CD14-positive monocyte (primary cell): Measurements from ENCODE around the gene IL22. TPM values are rescaled to one million over a fixed set of nuclear protein-coding genes. Genes with fewer than 3 reads are reported as not detected.

Experiments used
- DNase-seq, 3 donors: peaks; one replicate each; pipeline ENCODE4 v3.0.0-alpha.2; 2011 to 2022
- H2AFZ ChIP-seq: 2 replicates; pipeline ENCODE4 v1.6.0; 2012; ENCODE audit warnings: mild to moderate bottlenecking, low read depth, low read length, inconsistent platforms; ENCODE audit not compliant: insufficient read depth, poor library complexity, severe bottlenecking
- H3K27ac ChIP-seq, 2 donors: 1 replicate in 1 of 2; 2 replicates in 1 of 2; pipeline ENCODE4 v1.5.1; 2012 to 2013; ENCODE audit warnings: low read length in 2 of 2, control low read depth in 1 of 2, inconsistent platforms in 1 of 2, low read depth in 1 of 2, mild to moderate bottlenecking in 1 of 2
- H3K27me3 ChIP-seq, 2 donors: one replicate each; pipeline versions ENCODE4 v1.6.0 to v1.6.1; 2011 to 2013; ENCODE audit warnings: low read length in 2 of 2; ENCODE audit not compliant: control insufficient read depth in 2 of 2, insufficient read depth in 2 of 2
- H3K36me3 ChIP-seq, 2 donors: replicated peaks in 1 of 2; 1 replicate in 1 of 2; 2 replicates in 1 of 2; pipeline versions ENCODE4 v1.5.1 to v1.6.1; 2012 to 2013; ENCODE audit warnings: low read length in 2 of 2, control low read depth in 1 of 2, inconsistent platforms in 1 of 2, mild to moderate bottlenecking in 1 of 2; ENCODE audit not compliant: insufficient read depth in 2 of 2, control insufficient read depth in 1 of 2
- H3K4me1 ChIP-seq, 2 donors: 1 replicate in 1 of 2; 2 replicates in 1 of 2; pipeline versions ENCODE4 v1.5.1 to v1.6.1; 2012 to 2013; ENCODE audit warnings: low read length in 2 of 2, control low read depth in 1 of 2, inconsistent platforms in 1 of 2, mild to moderate bottlenecking in 1 of 2, moderate library complexity in 1 of 2; ENCODE audit not compliant: insufficient read depth in 2 of 2, control insufficient read depth in 1 of 2
- H3K4me2 ChIP-seq: replicated peaks from 2 replicates; pipeline ENCODE3; 2012; ENCODE audit warnings: low read length, moderate library complexity, mild to moderate bottlenecking; ENCODE audit not compliant: poor library complexity, severe bottlenecking; ENCODE audit errors: extremely low read depth
- H3K4me3 ChIP-seq, 3 experiments: fragments of 200-600 bp in 1 of 3; sonication (generic) in 1 of 3; replicated peaks in 1 of 3; 1 replicate in 2 of 3; 2 replicates in 1 of 3; pipeline ENCODE4 v1.5.1; 2011 to 2013; ENCODE audit warnings: low read length in 3 of 3, mild to moderate bottlenecking in 3 of 3, control low read depth in 2 of 3, low read depth in 2 of 3, inconsistent platforms in 1 of 3, moderate library complexity in 1 of 3
- H3K79me2 ChIP-seq: 2 replicates; pipeline ENCODE4 v1.6.0; 2012; ENCODE audit warnings: mild to moderate bottlenecking, control low read depth, inconsistent platforms, low read length, moderate library complexity; ENCODE audit not compliant: insufficient read depth
- H3K9ac ChIP-seq: 2 replicates; pipeline ENCODE4 v1.6.0; 2017; ENCODE audit warnings: low read length, mild to moderate bottlenecking; ENCODE audit not compliant: insufficient read depth, poor library complexity, severe bottlenecking
- H3K9me3 ChIP-seq, 2 donors: replicated peaks in 1 of 2; 1 replicate in 1 of 2; 2 replicates in 1 of 2; pipeline versions ENCODE4 v1.5.1 to v1.6.1; 2012 to 2013; ENCODE audit warnings: low read length in 2 of 2, control low read depth in 1 of 2; ENCODE audit not compliant: control insufficient read depth in 1 of 2, insufficient read depth in 1 of 2
- H4K20me1 ChIP-seq: 2 replicates; pipeline ENCODE4 v1.6.0; 2012; ENCODE audit warnings: mild to moderate bottlenecking, low read length, control low read depth, moderate library complexity; ENCODE audit not compliant: insufficient read depth
- H3K27ac Mint-ChIP-seq, 7 donors: one replicate each; pipeline ENCODE4 v1.8.0; 2020; ENCODE audit warnings: mild to moderate bottlenecking in 7 of 7, mixed read lengths in 7 of 7, moderate library complexity in 6 of 7, inconsistent platforms in 2 of 7
- H3K27me3 Mint-ChIP-seq, 3 donors: one replicate each; pipeline ENCODE4 v1.8.0; 2021 to 2022; ENCODE audit warnings: low read depth in 3 of 3, mild to moderate bottlenecking in 3 of 3, mixed read lengths in 3 of 3, moderate library complexity in 3 of 3, inconsistent platforms in 1 of 3
- H3K36me3 Mint-ChIP-seq, 2 donors: one replicate each; pipeline ENCODE4 v1.8.0; 2020; ENCODE audit warnings: mixed read lengths in 2 of 2, inconsistent platforms in 1 of 2, mild to moderate bottlenecking in 1 of 2
- H3K4me1 Mint-ChIP-seq: one replicate; pipeline ENCODE4 v1.8.0; 2020; ENCODE audit warnings: mild to moderate bottlenecking, mixed read lengths
- H3K4me3 Mint-ChIP-seq, 2 donors: one replicate each; pipeline ENCODE4 v1.8.0; 2020; ENCODE audit warnings: mild to moderate bottlenecking in 2 of 2, mixed read lengths in 2 of 2, moderate library complexity in 1 of 2
- H3K9me3 Mint-ChIP-seq, 7 donors: one replicate each; pipeline ENCODE4 v1.8.0; 2020 to 2022; ENCODE audit warnings: mixed read lengths in 7 of 7, mild to moderate bottlenecking in 6 of 7, moderate library complexity in 6 of 7, inconsistent platforms in 2 of 7
- WGBS: methylation state at CpG from one replicate; pipeline ENCODE4 v1.1.5; 2013; ENCODE audit warnings: missing lambda C conversion rate; ENCODE audit not compliant: insufficient coverage; 5-methylcytosine and 5-hydroxymethylcytosine counted together
- intact Hi-C, 2 donors: fragments of 100-400 bp; cut with micrococcal nuclease; formaldehyde crosslinking; loops; one replicate each; pipeline versions ENCODE4 v1.15.0 to v1.15.1; 2023
- polyA plus RNA-seq, 3 donors: library from polyadenylated mRNA; depleted of rRNA in 1 of 3; unstranded in 2 of 3; stranded (reverse) in 1 of 3; fragments of 300-500 nt in 2 of 3; fragments of >200 nt in 1 of 3; fragmentation: Illumina TruSeq in 2 of 3; gene quantifications; 1 replicate in 2 of 3; 2 replicates in 1 of 3; pipeline ENCODE4 v1.2.3, GENCODE V29; 2012 to 2021
- TF ChIP-seq, protein P1 (sequence below): fragments of 200-600 bp; IDR thresholded peaks from one replicate; pipeline ENCODE4 v1.8.0; 2022; ENCODE audit warnings: antibody characterized with exemption, mild to moderate bottlenecking

Gene IL22
- polyA plus RNA-seq, 3 donors: not detected

DNA sequence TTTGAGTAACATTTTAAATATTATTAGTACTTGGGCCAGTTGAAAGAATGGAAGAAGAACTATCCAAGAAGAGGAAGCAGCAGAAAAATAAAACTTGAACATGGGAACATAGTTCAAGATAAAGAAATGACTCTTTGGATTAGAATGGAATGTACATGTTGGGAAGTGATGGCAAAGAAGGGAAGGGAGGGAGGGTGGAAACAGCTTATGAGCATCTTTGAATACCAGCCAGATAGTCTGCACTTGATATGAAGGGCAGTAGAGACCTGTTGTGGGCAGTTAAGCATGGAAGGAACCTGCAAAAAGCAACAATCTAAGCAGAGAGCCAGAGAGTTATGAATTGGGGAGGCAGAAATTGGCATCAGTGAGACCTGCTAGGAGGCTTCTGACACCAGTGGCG is 10.0 kb upstream of the IL22 start:
- H3K4me3 ChIP-seq: no peak overlapping the region
- peak overlapping the region in 1 of 7 donors; percentile 31 for H3K27ac Mint-ChIP-seq
- H4K20me1 ChIP-seq: no peaks in the 10 kb centered on the region
- no peaks in the 10 kb centered on the region for H3K36me3 ChIP-seq
- peaks cover 3 to 5% (median 4%) of the 10 kb centered on the region in 3 donors for H3K27me3 Mint-ChIP-seq
- peaks cover 0 to 2% (median 0%) of the 10 kb centered on the region in 7 donors for H3K9me3 Mint-ChIP-seq
- no peak overlapping the region for H3K27ac ChIP-seq
- H3K79me2 ChIP-seq: no peaks in the 10 kb centered on the region
- intact Hi-C loops: no loop called here
- no peaks in the 10 kb centered on the region for H3K36me3 Mint-ChIP-seq
- H3K4me3 Mint-ChIP-seq: no peak overlapping the region
- H2AFZ ChIP-seq: no peak overlapping the region
- no CpG with 5 or more reads among the region's 1 CpG for WGBS
- peaks cover 19 to 22% of the 10 kb centered on the region in 2 donors for H3K4me1 ChIP-seq
- DNase-seq: no peak
- H3K9ac ChIP-seq: no peak overlapping the region
- H3K4me1 Mint-ChIP-seq: peaks cover 28% of the 10 kb centered on the region
- TF ChIP-seq, protein P1, sequence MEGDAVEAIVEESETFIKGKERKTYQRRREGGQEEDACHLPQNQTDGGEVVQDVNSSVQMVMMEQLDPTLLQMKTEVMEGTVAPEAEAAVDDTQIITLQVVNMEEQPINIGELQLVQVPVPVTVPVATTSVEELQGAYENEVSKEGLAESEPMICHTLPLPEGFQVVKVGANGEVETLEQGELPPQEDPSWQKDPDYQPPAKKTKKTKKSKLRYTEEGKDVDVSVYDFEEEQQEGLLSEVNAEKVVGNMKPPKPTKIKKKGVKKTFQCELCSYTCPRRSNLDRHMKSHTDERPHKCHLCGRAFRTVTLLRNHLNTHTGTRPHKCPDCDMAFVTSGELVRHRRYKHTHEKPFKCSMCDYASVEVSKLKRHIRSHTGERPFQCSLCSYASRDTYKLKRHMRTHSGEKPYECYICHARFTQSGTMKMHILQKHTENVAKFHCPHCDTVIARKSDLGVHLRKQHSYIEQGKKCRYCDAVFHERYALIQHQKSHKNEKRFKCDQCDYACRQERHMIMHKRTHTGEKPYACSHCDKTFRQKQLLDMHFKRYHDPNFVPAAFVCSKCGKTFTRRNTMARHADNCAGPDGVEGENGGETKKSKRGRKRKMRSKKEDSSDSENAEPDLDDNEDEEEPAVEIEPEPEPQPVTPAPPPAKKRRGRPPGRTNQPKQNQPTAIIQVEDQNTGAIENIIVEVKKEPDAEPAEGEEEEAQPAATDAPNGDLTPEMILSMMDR: no peak
- H3K27me3 ChIP-seq: no peaks in the 10 kb centered on the region
- H3K9me3 ChIP-seq: no peaks in the 10 kb centered on the region
- no peak overlapping the region for H3K4me2 ChIP-seq

- DNase-seq: no peak
Observed at GRCh38 chr12:68261896-68262295, 8.5 kb upstream of the IL22 start.

More at GRCh38 chr12:68261896-68262295, 8.5 kb upstream of the IL22 start:
- peaks cover 13% of the 10 kb centered on the region for H3K4me1 Mint-ChIP-seq
- Histone ChIP-seq H3K9me3 (no peaks in the 10 kb centered on the region), H3K79me2 (no peaks in the 10 kb centered on the region), H3K4me1 (peaks cover 5 to 7% of the 10 kb centered on the region in 2 donors), H4K20me1 (no peaks in the 10 kb centered on the region), H3K27ac (no peak overlapping the region), H2AFZ (no peak overlapping the region), H3K4me3 (no peak overlapping the region), H3K4me2 (no peak overlapping the region), H3K27me3 (no peaks in the 10 kb centered on the region), H3K36me3 (no peaks in the 10 kb centered on the region), H3K9ac (no peak overlapping the region)
- intact Hi-C loops: no loop called here
- peaks cover 0 to 2% (median 0%) of the 10 kb centered on the region in 7 donors for H3K9me3 Mint-ChIP-seq
- no peaks in the 10 kb centered on the region for H3K36me3 Mint-ChIP-seq
- no peak overlapping the region for H3K27ac Mint-ChIP-seq
- TF ChIP-seq, protein P1: no peak
- peaks cover 3 to 5% (median 4%) of the 10 kb centered on the region in 3 donors for H3K27me3 Mint-ChIP-seq
- H3K4me3 Mint-ChIP-seq: no peak overlapping the region
